ENCODE results near the gene FRMD1. TPM values are rescaled to one million over a fixed set of nuclear protein-coding genes. Genes with fewer than 3 reads are reported as not detected.

The FRMD1 gene
- total RNA-seq, 4 donors from 2014 or later = 35.4 to 86.4 (median 47.7) TPM

DNA sequence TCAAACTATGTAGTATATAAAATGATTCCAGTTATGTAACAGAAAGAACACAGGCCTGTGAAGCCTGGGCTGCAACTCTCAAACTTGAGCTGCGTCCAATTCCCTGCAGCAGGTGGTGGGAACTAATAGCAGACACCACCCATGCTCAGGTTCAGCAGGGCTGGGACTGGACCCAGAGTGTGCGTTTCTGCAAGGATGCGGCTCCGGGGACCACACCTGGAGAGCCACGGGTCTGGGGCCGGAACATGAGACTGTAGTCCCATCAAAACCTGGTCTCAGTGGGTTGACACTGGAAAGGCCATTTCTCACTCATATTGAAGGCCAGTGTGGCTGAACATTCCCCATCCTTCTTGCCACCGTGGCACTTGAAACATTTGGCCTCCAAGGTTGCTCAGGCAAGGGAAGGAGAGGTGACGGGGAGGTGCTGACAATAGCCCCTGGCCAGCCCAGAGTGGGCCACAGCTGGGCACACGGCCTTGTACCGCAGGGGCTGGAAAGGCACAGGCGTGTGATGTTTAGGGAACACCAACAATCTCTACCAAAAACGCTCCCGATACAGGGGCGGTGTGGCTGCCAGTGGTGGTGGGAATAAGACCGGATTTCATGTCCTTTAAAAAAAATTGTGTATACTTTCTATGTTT is 38.0 kb downstream of the FRMD1 start:
- Histone ChIP-seq H3K9me3 (peaks cover 17 to 25% of the 10 kb centered on the region in 2 donors), H3K27ac (no peak overlapping the region), H3K4me3 (no peak overlapping the region), H3K27me3 (no peaks in the 10 kb centered on the region), H3K36me3 (no peaks in the 10 kb centered on the region), H3K4me1 (peaks cover 0 to 5% (median 0%) of the 10 kb centered on the region in 4 donors)
- in situ Hi-C loops (cut with MboI; ENCODE audit: low pct_ligation_motif_present in 1 of 4, low pct_unique_long_range_greater_than_20kb in 1 of 4, low sequenced_read_pairs in 3 of 4) = loop anchor here in 2 of 4 donors (25.0 kb wide), 1 partner anchor 129 kb away; no protein-coding TSS in a partner anchor
- TF ChIP-seq EP300 (IDR thresholded peaks at IDR 0.05; ENCODE audit: low read depth) (no peak), CTCF (IDR thresholded peaks at IDR 0.05) (no peak), POLR2AphosphoS5 (IDR thresholded peaks at IDR 0.05) (no peak), POLR2A (IDR thresholded peaks at IDR 0.05) (no peak)
- no peak for DNase-seq
- intact Hi-C loops (cut with DNase I; ENCODE audit: low total_unique reads) = no loop called here
- WGBS, 2 donors (ENCODE audit: low coverage in 1 of 2) = 92 to 98% methylated on average over 8 to 15 of the region's 15 CpGs

GRCh38 chr6:168039849-168040248 is 39.2 kb downstream of the FRMD1 start:
- H3K4me1 ChIP-seq = peaks cover 0 to 14% (median 0%) of the 10 kb centered on the region in 4 donors
- H3K4me3 ChIP-seq = no peak overlapping the region
- no peak overlapping the region for H3K27ac ChIP-seq
- TF ChIP-seq POLR2A (IDR thresholded peaks at IDR 0.05) = no peak
- no peak for TF ChIP-seq POLR2AphosphoS5 (IDR thresholded peaks at IDR 0.05)
- H3K9me3 ChIP-seq = peaks cover 17 to 25% of the 10 kb centered on the region in 2 donors
- in situ Hi-C loops (cut with MboI; ENCODE audit: low pct_ligation_motif_present in 1 of 4, low pct_unique_long_range_greater_than_20kb in 1 of 4, low sequenced_read_pairs in 3 of 4) = loop anchor here in 2 of 4 donors (25.0 kb wide), 1 partner anchor 128 kb away; no protein-coding TSS in a partner anchor
- H3K36me3 ChIP-seq = no peaks in the 10 kb centered on the region
- DNase-seq = no peak
- no peaks in the 10 kb centered on the region for H3K27me3 ChIP-seq
- 0 to 85% methylated on average over 1 to 13 of the region's 13 CpGs for WGBS, 2 donors (ENCODE audit: low coverage in 1 of 2)
- intact Hi-C loops (cut with DNase I; ENCODE audit: low total_unique reads) = no loop called here

GRCh38 chr6:168039301-168039700 is 39.7 kb downstream of the FRMD1 start:
- TF ChIP-seq POLR2A (IDR thresholded peaks at IDR 0.05) = no peak
- no peak for TF ChIP-seq EP300 (IDR thresholded peaks at IDR 0.05; ENCODE audit: low read depth)
- TF ChIP-seq CTCF (IDR thresholded peaks at IDR 0.05) = no peak
- no peak for TF ChIP-seq POLR2AphosphoS5 (IDR thresholded peaks at IDR 0.05)
- peaks cover 0 to 14% (median 0%) of the 10 kb centered on the region in 4 donors for H3K4me1 ChIP-seq
- no peak for DNase-seq
- H3K9me3 ChIP-seq = peaks cover 17 to 25% of the 10 kb centered on the region in 2 donors
- in situ Hi-C loops (cut with MboI; ENCODE audit: low pct_ligation_motif_present in 1 of 4, low pct_unique_long_range_greater_than_20kb in 1 of 4, low sequenced_read_pairs in 3 of 4) (loop anchor here in 2 of 4 donors (25.0 kb wide), 1 partner anchor 127 kb away; no protein-coding TSS in a partner anchor), intact Hi-C loops (cut with DNase I; ENCODE audit: low total_unique reads) (no loop called here)
- no peak overlapping the region for H3K4me3 ChIP-seq
- WGBS, 2 donors (ENCODE audit: low coverage in 1 of 2) = 86 to 95% methylated on average over 3 to 4 of the region's 4 CpGs
- no peak overlapping the region for H3K27ac ChIP-seq
- no peaks in the 10 kb centered on the region for H3K36me3 ChIP-seq
- H3K27me3 ChIP-seq = no peaks in the 10 kb centered on the region

- in situ Hi-C loops (cut with MboI; ENCODE audit: low pct_ligation_motif_present in 1 of 4, low pct_unique_long_range_greater_than_20kb in 1 of 4, low sequenced_read_pairs in 3 of 4) = loop anchor here in 2 of 4 donors (25.0 kb wide), 1 partner anchor 126 kb away; no protein-coding TSS in a partner anchor
- no peak overlapping the region for H3K4me3 ChIP-seq
- H3K9me3 ChIP-seq = peaks cover 17 to 25% of the 10 kb centered on the region in 2 donors
- DNase-seq = no peak
- H3K4me1 ChIP-seq = peaks cover 0 to 14% (median 0%) of the 10 kb centered on the region in 4 donors
- no peaks in the 10 kb centered on the region for H3K36me3 ChIP-seq
- WGBS, 2 donors (ENCODE audit: low coverage in 1 of 2) = 86 to 100% methylated on average over 1 to 13 of the region's 13 CpGs
- no peak for TF ChIP-seq EP300 (IDR thresholded peaks at IDR 0.05; ENCODE audit: low read depth)
- TF ChIP-seq POLR2AphosphoS5 (IDR thresholded peaks at IDR 0.05) = no peak
- TF ChIP-seq POLR2A (IDR thresholded peaks at IDR 0.05) = no peak
- no peak for TF ChIP-seq CTCF (IDR thresholded peaks at IDR 0.05)
- H3K27ac ChIP-seq = no peak overlapping the region
- H3K27me3 ChIP-seq = no peaks in the 10 kb centered on the region
- intact Hi-C loops (cut with DNase I; ENCODE audit: low total_unique reads) = no loop called here
Observed at GRCh38 chr6:168038576-168039140, 40.4 kb downstream of the FRMD1 start.

Data from transverse colon (tissue), 4 donors.